ENCODE measurements around the gene FILIP1.

DNA sequence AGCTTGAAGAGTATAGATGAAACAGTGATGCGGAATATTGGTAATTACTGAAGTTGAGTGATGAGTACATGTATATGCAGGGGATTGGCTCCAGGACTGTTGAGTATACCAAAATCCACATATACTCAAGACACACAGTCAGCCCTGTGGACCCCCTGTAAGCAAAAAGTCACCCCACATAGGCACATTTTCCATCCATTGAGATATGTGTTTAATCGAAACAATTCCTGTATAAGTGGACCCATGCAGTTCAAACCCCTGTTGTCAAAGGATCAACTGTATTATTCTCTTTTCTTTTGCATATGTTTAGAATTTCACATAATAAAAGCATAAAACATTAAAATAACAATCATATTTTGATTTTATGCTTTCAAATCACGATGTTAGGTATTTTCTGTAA is 32.1 kb upstream of the FILIP1 start:
- no peak for TF ChIP-seq EP300 (IDR thresholded peaks at IDR 0.05; ENCODE audit: borderline replicate concordance)
- no peak for TF ChIP-seq FOXM1 (IDR thresholded peaks at IDR 0.05; ENCODE audit: borderline replicate concordance, low read depth)
- TF ChIP-seq RAD21 (IDR thresholded peaks at IDR 0.05; ENCODE audit: low read depth), result no peak
- TF ChIP-seq TCF12 (IDR thresholded peaks at IDR 0.05; ENCODE audit: low read depth), result no peak
- TF ChIP-seq, protein P1, sequence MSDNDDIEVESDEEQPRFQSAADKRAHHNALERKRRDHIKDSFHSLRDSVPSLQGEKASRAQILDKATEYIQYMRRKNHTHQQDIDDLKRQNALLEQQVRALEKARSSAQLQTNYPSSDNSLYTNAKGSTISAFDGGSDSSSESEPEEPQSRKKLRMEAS (IDR thresholded peaks at IDR 0.05), result no peak
- no peak for TF ChIP-seq REST (IDR thresholded peaks at IDR 0.05; ENCODE audit: low read depth)
- no peak for TF ChIP-seq YY1 (IDR thresholded peaks at IDR 0.05; ENCODE audit: low read depth)
- no peak for TF ChIP-seq NFIC (IDR thresholded peaks at IDR 0.05)
- TF ChIP-seq TAF1 (IDR thresholded peaks at IDR 0.05; ENCODE audit: low read depth), result no peak
- no peak for TF ChIP-seq CEBPB (IDR thresholded peaks at IDR 0.05)
- TF ChIP-seq, protein P2, sequence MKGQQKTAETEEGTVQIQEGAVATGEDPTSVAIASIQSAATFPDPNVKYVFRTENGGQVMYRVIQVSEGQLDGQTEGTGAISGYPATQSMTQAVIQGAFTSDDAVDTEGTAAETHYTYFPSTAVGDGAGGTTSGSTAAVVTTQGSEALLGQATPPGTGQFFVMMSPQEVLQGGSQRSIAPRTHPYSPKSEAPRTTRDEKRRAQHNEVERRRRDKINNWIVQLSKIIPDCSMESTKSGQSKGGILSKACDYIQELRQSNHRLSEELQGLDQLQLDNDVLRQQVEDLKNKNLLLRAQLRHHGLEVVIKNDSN (IDR thresholded peaks at IDR 0.05), result no peak
- no peak for TF ChIP-seq ZBTB7A (IDR thresholded peaks at IDR 0.05; ENCODE audit: low read depth)
